Sigmoid colon (tissue), 4 donors: ENCODE measurements around the gene STXBP5.

ENCODE experiments used
- CTCF ChIP-seq, 4 experiments: fragments of 450-650 bp in 3 of 4; fragments of 200-600 bp in 1 of 4; IDR thresholded peaks; one replicate each; pipeline ENCODE4 v1.5.1; 2016 to 2019; ENCODE audit warnings: antibody characterized with exemption in 4 of 4, mild to moderate bottlenecking in 3 of 4, moderate library complexity in 2 of 4
- EP300 ChIP-seq, 4 donors: sonication (generic); formaldehyde crosslinking; IDR thresholded peaks; one replicate each; pipeline ENCODE4 v1.6.1; 2017; ENCODE audit warnings: antibody characterized with exemption in 4 of 4
- POLR2A ChIP-seq, 2 donors: fragments of 450-650 bp; IDR thresholded peaks; one replicate each; pipeline ENCODE4 v1.6.1; 2016; ENCODE audit warnings: antibody characterized with exemption in 2 of 2, mild to moderate bottlenecking in 2 of 2, moderate library complexity in 2 of 2

- TF ChIP-seq CTCF (IDR thresholded peaks at IDR 0.05) (no peak), EP300 (IDR thresholded peaks at IDR 0.05) (no peak), POLR2A (IDR thresholded peaks at IDR 0.05) (no peak)
Observed at GRCh38 chr6:147216915-147217314, 12.7 kb downstream of the STXBP5 start.
